GM19397 (cell line): ENCODE data around the gene SNAPC5.
"Not testable (repeated sequence)": the region's sequence is repeated elsewhere in the genome, so short reads cannot be mapped to it uniquely, and the experiment has no call there.

Source experiments
- ATAC-seq: cut with Tn5 transposase; IDR thresholded peaks from one replicate; pipeline ENCODE4 v1.9.1; 2021; ENCODE audit warnings: mild to moderate bottlenecking, moderate library complexity; ENCODE audit not compliant: unreplicated experiment

The SNAPC5 gene

DNA sequence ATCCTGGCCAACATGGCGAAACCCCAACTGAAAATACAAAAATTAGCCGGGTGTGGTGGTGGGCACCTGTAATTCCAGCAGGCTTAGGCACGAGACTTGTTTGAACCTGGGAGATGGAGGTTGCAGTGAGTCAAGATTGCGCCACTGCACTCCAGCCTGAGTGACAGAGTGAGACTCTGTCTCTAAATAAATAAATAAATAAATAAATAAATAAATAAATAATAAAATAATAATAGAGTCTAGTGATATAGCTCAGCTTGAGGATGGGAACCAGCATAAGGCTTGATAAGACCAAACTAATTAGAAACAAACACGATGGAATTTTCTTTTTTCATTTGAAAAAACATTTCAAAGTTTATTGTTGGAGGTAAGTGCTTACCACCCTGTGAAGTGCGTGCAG is 36.3 kb downstream of the SNAPC5 start:
- not testable (repeated sequence) for ATAC-seq

DNA sequence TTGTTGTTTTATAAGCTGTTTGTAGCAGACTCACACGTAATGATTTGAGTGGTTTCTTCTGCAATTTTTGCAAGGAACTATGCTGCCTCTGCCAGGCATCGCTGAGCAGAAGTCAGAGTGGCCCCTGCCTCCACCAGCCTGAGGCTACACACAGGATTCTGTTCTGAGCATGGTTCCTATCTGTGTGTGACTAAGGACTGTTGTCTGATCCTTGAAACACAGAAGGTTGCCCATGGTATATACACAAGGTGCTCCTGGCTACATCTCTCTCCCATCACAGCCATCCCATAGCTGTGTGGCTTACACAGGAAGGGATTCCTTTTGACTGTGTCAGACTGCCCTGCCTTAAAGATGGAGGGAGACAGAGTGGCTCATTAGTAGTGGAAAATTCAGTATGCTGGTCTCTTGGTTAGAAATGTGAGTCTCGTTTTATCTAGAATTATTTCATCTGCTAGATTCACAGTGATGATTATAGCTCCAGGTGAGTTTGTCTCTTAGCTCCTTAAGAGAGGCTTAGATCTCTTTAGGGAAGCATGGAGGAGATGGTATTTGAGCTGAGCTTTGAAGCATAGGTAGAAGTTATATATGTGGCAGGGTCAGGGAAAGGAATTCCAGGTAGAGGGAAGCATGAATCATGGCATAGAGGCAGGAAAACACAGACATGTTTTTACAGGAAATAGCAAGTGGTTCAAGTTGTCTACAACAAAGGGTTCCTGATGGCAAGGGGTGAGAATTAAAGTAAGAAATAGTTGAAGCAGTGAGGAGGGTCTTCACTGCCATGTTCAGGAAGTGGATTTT is 37.5 kb downstream of the SNAPC5 start:
- ATAC-seq: no peak

- no peak for ATAC-seq
Measured at GRCh38 chr15:66456211-66456610, 41.4 kb downstream of the SNAPC5 start.

GRCh38 chr15:66454143-66454542 is 43.4 kb downstream of the SNAPC5 start:
- ATAC-seq: no peak

GRCh38 chr15:66452971-66453580 is 44.5 kb downstream of the SNAPC5 start:
- ATAC-seq: no peak

GRCh38 chr15:66452420-66452819 is 45.1 kb downstream of the SNAPC5 start:
- no peak for ATAC-seq
